ENCODE measurements around the gene NOVA1. TPM values are rescaled to one million over a fixed set of nuclear protein-coding genes. Genes with fewer than 3 reads are reported as not detected.

NOVA1 gene
- total RNA-seq, 4 donors from 2014 or later = 6.6 to 18.4 (median 8.3) TPM

- DNase-seq = no peak
- H3K27ac ChIP-seq = no peak overlapping the region
- TF ChIP-seq POLR2A (IDR thresholded peaks at IDR 0.05) (no peak), CTCF (IDR thresholded peaks at IDR 0.05) (no peak)
- H3K9me3 ChIP-seq = no peaks in the 10 kb centered on the region
- H3K4me3 ChIP-seq (replicated peaks in 1 of 3) = no peak overlapping the region
- 97% methylated on average over 4 of the region's 4 CpGs for WGBS, 2 donors
- no peaks in the 10 kb centered on the region for H3K27me3 ChIP-seq
- H3K36me3 ChIP-seq = no peaks in the 10 kb centered on the region
- H3K4me1 ChIP-seq = no peaks in the 10 kb centered on the region
- intact Hi-C loops (cut with DNase I) = no loop called here
Measured at GRCh38 chr14:26478967-26479366, 118.9 kb downstream of the NOVA1 start.

GRCh38 chr14:26466862-26467261 lies 131.0 kb downstream of the NOVA1 start:
- DNase-seq = no peak
- 83 to 90% methylated on average over 1 of the region's 1 CpG for WGBS, 2 donors
- no peak overlapping the region for H3K4me3 ChIP-seq (replicated peaks in 1 of 3)

GRCh38 chr14:26463136-26463535 lies 134.7 kb downstream of the NOVA1 start:
- Histone ChIP-seq H3K36me3 (no peaks in the 10 kb centered on the region), H3K9me3 (no peaks in the 10 kb centered on the region), H3K27me3 (no peaks in the 10 kb centered on the region), H3K27ac (no peak overlapping the region), H3K4me1 (no peaks in the 10 kb centered on the region), H3K4me3 (replicated peaks in 1 of 3) (no peak overlapping the region)
- WGBS, 2 donors = 64 to 66% methylated on average over 2 of the region's 2 CpGs
- intact Hi-C loops (cut with DNase I) = no loop called here
- TF ChIP-seq POLR2A (IDR thresholded peaks at IDR 0.05) (no peak), CTCF (IDR thresholded peaks at IDR 0.05) (no peak)
- no peak for DNase-seq

More at GRCh38 chr14:26466862-26467261, 131.0 kb downstream of the NOVA1 start:
- Histone ChIP-seq H3K27me3 (no peaks in the 10 kb centered on the region), H3K27ac (no peak overlapping the region), H3K9me3 (no peaks in the 10 kb centered on the region), H3K36me3 (no peaks in the 10 kb centered on the region), H3K4me1 (no peaks in the 10 kb centered on the region)
- intact Hi-C loops (cut with DNase I) = no loop called here
- no peak for TF ChIP-seq POLR2A (IDR thresholded peaks at IDR 0.05)
- TF ChIP-seq CTCF (IDR thresholded peaks at IDR 0.05) = no peak

GRCh38 chr14:26454105-26454504 lies 143.7 kb downstream of the NOVA1 start:
- Histone ChIP-seq H3K4me3 (replicated peaks in 1 of 3) (no peak overlapping the region), H3K36me3 (no peaks in the 10 kb centered on the region), H3K27ac (no peak overlapping the region), H3K4me1 (no peaks in the 10 kb centered on the region), H3K9me3 (no peaks in the 10 kb centered on the region), H3K27me3 (no peaks in the 10 kb centered on the region)
- intact Hi-C loops (cut with DNase I) = no loop called here
- no peak for TF ChIP-seq POLR2A (IDR thresholded peaks at IDR 0.05)
- TF ChIP-seq CTCF (IDR thresholded peaks at IDR 0.05) = no peak
- DNase-seq = no peak
- WGBS, 2 donors = 87 to 88% methylated on average over 3 of the region's 3 CpGs

GRCh38 chr14:26448181-26448855 lies 149.5 kb downstream of the NOVA1 start:
- Histone ChIP-seq H3K27me3 (no peaks in the 10 kb centered on the region), H3K9me3 (no peaks in the 10 kb centered on the region), H3K4me3 (replicated peaks in 1 of 3) (no peak overlapping the region), H3K36me3 (no peaks in the 10 kb centered on the region), H3K27ac (no peak overlapping the region), H3K4me1 (no peaks in the 10 kb centered on the region)
- TF ChIP-seq POLR2A (IDR thresholded peaks at IDR 0.05) = no peak
- no peak for TF ChIP-seq CTCF (IDR thresholded peaks at IDR 0.05)
- intact Hi-C loops (cut with DNase I) = no loop called here
- WGBS, 2 donors = 66 to 72% methylated on average over 4 to 5 of the region's 5 CpGs
- DNase-seq = no peak
